C4-2B (cell line): ENCODE measurements around the gene MINDY3.

Source experiments
- H3K27ac ChIP-seq: fragments of 450-650 bp; 2 replicates; pipeline ENCODE4 v1.5.1; 2017
- CTCF ChIP-seq: fragments of 450-650 bp; conservative IDR thresholded peaks from 2 replicates; pipeline ENCODE4 v1.5.1; 2017; ENCODE audit warnings: mild to moderate bottlenecking
- ZFX ChIP-seq: fragments of 450-650 bp; IDR thresholded peaks from 2 replicates; pipeline ENCODE4 v1.6.1; 2017

MINDY3 gene

DNA sequence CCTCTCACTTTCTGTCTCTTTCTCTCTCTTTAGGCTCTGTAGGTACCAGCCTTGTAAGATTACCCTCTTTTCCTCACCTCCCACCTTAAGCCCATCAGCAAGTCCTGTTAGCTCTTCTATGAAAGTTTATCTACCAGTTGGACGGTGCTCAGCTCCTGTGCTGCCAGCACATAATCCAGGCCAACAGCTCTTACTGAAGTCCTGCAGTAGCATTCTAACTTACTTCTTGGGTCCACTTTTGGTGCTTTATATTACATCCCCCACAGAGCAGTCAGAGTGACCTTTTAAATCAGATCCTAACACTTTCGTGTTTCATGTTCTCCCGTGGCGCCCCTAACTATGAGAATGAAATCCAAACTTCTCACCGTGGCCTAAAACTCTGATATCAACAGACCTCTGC is 101.7 kb downstream of the MINDY3 start:
- H3K27ac ChIP-seq: no peak overlapping the region
- no peak for TF ChIP-seq ZFX
- TF ChIP-seq CTCF: no peak

DNA sequence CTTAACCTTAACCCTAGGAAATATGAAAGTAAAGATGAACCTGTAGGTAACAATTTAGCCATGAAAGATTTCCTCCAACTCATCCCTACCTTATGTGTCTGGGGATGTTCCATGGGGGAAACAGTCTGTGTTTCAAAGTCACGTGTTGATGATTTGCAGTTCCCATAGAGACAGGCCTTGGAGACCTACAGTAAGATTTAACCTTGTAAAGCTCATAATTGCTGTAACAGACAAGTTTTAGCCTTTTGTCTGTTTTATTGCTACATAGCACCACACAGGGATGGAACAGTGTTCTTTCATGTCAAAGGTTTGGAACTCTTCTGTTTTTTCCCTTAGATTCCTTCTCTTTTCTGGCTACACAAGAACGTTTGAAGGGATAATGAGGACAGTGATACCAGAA is 105.4 kb downstream of the MINDY3 start:
- TF ChIP-seq CTCF (no peak), ZFX (no peak)
- H3K27ac ChIP-seq: no peak overlapping the region

DNA sequence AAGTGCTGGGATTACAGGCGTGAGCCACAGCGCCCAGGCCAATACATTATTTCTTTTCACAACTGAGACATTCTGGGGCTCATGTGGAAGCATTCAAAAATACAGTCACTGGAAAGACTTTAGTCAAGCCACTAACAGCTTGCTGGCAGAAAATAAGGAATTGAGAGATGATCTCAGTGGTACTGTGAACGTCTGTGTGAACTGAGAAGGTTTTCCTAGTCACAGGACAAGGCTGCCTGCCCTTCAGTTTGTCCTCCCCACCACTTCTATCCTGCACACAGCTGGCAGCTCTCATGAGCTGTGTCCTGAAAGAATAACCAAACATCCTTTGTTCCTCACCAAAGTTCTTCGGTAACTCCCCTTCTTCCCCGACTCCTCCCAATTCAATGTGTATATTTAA is 109.3 kb downstream of the MINDY3 start:
- H3K27ac ChIP-seq: no peak overlapping the region
- TF ChIP-seq CTCF: no peak
- TF ChIP-seq ZFX: no peak

GRCh38 chr10:15748126-15748525 is 112.2 kb downstream of the MINDY3 start:
- TF ChIP-seq CTCF (no peak), ZFX (no peak)
- no peak overlapping the region for H3K27ac ChIP-seq

DNA sequence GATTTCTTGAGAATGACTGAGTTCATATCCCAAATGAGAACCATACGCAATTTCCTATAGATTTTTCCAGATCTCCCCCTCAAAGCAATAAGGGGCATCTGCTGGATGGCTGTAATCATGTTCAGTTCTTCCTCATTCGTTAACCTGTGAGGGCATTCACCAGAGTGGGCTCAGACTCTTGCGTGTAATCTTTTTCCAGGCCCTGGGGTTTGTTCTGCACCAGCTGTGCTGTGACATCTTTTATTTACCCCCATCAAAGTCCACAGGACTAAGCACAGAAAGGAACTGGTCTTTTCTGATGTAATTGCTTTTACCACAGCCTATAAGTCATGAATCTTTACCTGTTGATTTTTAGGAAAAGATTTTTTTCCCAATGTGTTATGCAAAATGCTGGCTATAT is 112.7 kb downstream of the MINDY3 start:
- no peak overlapping the region for H3K27ac ChIP-seq
- no peak for TF ChIP-seq CTCF

DNA sequence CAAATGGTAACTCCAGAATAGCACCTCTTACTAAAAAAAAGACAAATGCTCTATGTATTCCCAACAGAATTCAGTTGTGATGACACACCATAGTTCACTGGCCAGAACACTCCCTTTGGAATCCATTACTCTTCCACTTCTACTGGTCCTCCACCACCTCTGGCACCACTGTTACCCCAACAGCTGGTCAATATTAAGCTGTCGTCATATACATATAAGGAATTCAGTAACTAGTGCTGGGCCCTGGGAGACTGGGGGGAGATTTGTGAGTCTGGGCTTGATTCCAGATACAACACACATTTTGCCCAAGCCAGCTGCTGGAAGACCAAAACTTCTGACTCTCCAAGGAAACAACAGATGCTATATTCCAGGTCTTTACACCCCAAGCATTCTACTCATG is 114.6 kb downstream of the MINDY3 start:
- TF ChIP-seq CTCF (no peak), ZFX (no peak)
- H3K27ac ChIP-seq: no peak overlapping the region

DNA sequence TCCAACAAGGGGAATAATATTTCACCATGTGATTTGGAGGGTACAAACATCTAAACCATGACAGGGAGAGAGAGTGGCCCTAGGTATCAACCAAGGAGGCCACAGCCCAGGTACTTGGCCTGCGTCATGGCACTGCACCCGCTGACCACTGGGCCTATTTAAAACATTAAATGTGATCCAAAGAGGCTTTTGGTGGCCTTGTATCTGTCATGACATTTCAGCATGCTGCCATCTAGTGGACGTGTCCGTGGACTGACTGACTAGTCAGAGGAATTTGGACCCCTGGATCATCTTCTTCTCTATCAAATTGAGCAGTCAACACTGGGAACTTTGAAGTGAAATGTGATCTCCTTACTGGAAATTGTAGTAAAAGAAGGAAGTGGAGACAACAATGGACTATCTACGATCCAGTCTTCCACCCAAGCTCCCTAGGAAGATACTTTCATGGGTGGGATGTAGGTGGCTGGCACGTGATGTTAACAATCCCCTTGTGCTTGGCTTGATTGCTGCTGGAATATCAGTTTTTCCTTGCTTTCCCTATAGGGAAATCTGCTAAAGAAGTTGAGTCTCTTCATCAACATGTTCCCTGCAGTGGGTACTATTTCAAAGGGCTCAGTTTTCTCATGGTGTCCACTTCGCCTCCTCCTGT is 116.0 kb downstream of the MINDY3 start:
- no peak overlapping the region for H3K27ac ChIP-seq
- peak; percentile 83 for TF ChIP-seq CTCF
- no peak for TF ChIP-seq ZFX
